Measurements from ENCODE around the gene KNTC1. TPM values are rescaled to one million over a fixed set of nuclear protein-coding genes. Genes with fewer than 3 reads are reported as not detected.

Gene KNTC1
- total RNA-seq, 1 donor from 2014 or later: 249 TPM

DNA sequence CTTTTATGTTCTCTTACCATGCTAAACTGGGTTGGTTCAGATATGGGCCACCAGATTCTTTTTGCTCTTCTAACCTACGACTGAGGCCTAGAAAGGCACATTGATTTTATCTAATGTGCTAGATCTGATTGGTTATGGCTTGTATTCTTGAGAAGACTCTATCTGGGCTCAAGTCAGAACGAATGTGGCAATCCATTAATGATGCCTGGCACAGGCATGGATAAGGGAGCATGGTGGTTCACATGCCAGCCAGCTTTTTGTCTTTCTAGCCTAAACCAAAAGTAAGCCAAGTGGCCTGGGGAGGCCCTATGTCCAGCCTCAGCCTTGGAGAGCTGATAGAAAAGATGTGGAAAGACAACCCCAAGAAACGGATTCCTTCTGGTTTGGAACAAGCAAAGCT, 82.7 kb downstream of the KNTC1 start:
- Histone ChIP-seq H3K4me2 (no peak overlapping the region), H3K36me3 (peaks cover 5% of the 10 kb centered on the region), H2AFZ (replicated peaks) (no peak overlapping the region), H3K27ac (no peak overlapping the region), H3K27me3 (no peaks in the 10 kb centered on the region), H3K4me3 (no peak overlapping the region), H3K79me2 (ENCODE audit: low read depth) (no peaks in the 10 kb centered on the region), H3K4me1 (no peaks in the 10 kb centered on the region), H3K9me3 (ENCODE audit: low read depth) (no peaks in the 10 kb centered on the region), H3F3A (ENCODE audit: low read depth) (no peaks in the 10 kb centered on the region), H3K9ac (no peak overlapping the region), H4K20me1 (ENCODE audit: low read depth) (no peaks in the 10 kb centered on the region)
- no peaks in the 10 kb centered on the region for H3K4me1 Mint-ChIP-seq
- no peaks in the 10 kb centered on the region for H3K9me3 Mint-ChIP-seq
- TF ChIP-seq EZH2phosphoT487 (IDR thresholded peaks at IDR 0.05): no peak
- no peak for TF ChIP-seq EZH2 (IDR thresholded peaks at IDR 0.05)
- TF ChIP-seq, protein P1, sequence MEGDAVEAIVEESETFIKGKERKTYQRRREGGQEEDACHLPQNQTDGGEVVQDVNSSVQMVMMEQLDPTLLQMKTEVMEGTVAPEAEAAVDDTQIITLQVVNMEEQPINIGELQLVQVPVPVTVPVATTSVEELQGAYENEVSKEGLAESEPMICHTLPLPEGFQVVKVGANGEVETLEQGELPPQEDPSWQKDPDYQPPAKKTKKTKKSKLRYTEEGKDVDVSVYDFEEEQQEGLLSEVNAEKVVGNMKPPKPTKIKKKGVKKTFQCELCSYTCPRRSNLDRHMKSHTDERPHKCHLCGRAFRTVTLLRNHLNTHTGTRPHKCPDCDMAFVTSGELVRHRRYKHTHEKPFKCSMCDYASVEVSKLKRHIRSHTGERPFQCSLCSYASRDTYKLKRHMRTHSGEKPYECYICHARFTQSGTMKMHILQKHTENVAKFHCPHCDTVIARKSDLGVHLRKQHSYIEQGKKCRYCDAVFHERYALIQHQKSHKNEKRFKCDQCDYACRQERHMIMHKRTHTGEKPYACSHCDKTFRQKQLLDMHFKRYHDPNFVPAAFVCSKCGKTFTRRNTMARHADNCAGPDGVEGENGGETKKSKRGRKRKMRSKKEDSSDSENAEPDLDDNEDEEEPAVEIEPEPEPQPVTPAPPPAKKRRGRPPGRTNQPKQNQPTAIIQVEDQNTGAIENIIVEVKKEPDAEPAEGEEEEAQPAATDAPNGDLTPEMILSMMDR (IDR thresholded peaks at IDR 0.05): no peak
- H3K27ac Mint-ChIP-seq: no peak overlapping the region
- H3K4me3 Mint-ChIP-seq: no peak overlapping the region
- H3K36me3 Mint-ChIP-seq: peaks cover 23% of the 10 kb centered on the region
- no peak for DNase-seq (ENCODE audit: low spot score)
- H3K27me3 Mint-ChIP-seq (ENCODE audit: insufficient read depth, low read depth): no peaks in the 10 kb centered on the region

DNA sequence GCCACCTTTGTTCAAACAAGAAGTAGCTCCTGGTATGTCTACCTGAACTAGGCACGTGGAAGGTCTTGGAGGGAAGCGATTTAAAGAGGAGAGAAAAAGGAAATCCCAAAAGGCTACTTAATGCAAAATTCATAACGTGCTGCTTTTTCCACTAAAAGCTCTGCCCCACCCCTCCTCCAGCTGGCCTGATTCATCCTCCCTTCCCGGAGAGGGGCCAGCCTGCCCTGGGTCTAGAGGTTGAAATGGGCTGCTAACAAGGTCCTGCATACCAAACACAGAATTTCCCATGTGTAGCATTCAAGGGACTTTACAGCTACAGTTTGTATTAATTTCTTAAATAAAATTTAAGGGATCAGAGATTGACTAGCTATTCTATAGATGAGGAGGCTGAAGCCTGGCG, 83.2 kb downstream of the KNTC1 start:
- H2AFZ ChIP-seq (replicated peaks): no peak overlapping the region
- no peaks in the 10 kb centered on the region for H3K79me2 ChIP-seq (ENCODE audit: low read depth)
- no peaks in the 10 kb centered on the region for H4K20me1 ChIP-seq (ENCODE audit: low read depth)
- DNase-seq (ENCODE audit: low spot score): no peak
- Mint-ChIP-seq H3K4me1 (no peaks in the 10 kb centered on the region), H3K27me3 (ENCODE audit: insufficient read depth, low read depth) (no peaks in the 10 kb centered on the region), H3K27ac (no peak overlapping the region), H3K36me3 (peaks cover 24% of the 10 kb centered on the region), H3K4me3 (no peak overlapping the region), H3K9me3 (no peaks in the 10 kb centered on the region)
- H3F3A ChIP-seq (ENCODE audit: low read depth): no peaks in the 10 kb centered on the region
- no peaks in the 10 kb centered on the region for H3K4me1 ChIP-seq
- no peak overlapping the region for H3K4me2 ChIP-seq
- H3K27ac ChIP-seq: no peak overlapping the region
- H3K9ac ChIP-seq: no peak overlapping the region
- H3K4me3 ChIP-seq: no peak overlapping the region
- H3K36me3 ChIP-seq: peaks cover 5% of the 10 kb centered on the region
- H3K9me3 ChIP-seq (ENCODE audit: low read depth): no peaks in the 10 kb centered on the region
- TF ChIP-seq EZH2 (IDR thresholded peaks at IDR 0.05) (no peak), EZH2phosphoT487 (IDR thresholded peaks at IDR 0.05) (no peak)
- TF ChIP-seq, protein P1 (IDR thresholded peaks at IDR 0.05): no peak
- no peaks in the 10 kb centered on the region for H3K27me3 ChIP-seq

DNA sequence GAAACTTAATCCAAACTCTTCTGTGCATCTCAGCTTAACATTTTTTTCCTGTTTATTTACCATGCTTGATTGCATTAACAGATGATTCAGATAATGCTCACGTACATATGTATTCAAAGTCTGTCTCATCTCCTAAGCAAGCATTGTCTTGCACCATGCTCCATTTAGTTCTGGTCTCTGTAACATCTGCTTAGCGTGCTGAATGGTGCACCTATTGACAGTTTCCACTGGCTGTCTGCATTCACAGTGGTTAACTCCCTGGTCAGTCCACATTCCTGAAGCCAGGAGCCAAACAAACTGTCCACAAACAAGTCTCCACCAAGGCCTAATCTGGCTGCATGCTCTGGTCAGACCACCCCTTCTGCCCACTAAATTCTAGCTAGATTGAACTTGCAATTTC, 83.9 kb downstream of the KNTC1 start:
- no peak overlapping the region for H3K4me3 ChIP-seq
- Mint-ChIP-seq H3K4me1 (no peaks in the 10 kb centered on the region), H3K27me3 (ENCODE audit: insufficient read depth, low read depth) (no peaks in the 10 kb centered on the region), H3K9me3 (no peaks in the 10 kb centered on the region), H3K27ac (no peak overlapping the region), H3K4me3 (no peak overlapping the region), H3K36me3 (peaks cover 27% of the 10 kb centered on the region)
- H2AFZ ChIP-seq (replicated peaks): no peak overlapping the region
- no peaks in the 10 kb centered on the region for H3K9me3 ChIP-seq (ENCODE audit: low read depth)
- H3K4me2 ChIP-seq: no peak overlapping the region
- no peak for DNase-seq (ENCODE audit: low spot score)
- no peaks in the 10 kb centered on the region for H3K4me1 ChIP-seq
- peaks cover 5% of the 10 kb centered on the region for H3K36me3 ChIP-seq
- H3F3A ChIP-seq (ENCODE audit: low read depth): no peaks in the 10 kb centered on the region
- TF ChIP-seq, protein P1 (IDR thresholded peaks at IDR 0.05): no peak
- TF ChIP-seq EZH2 (IDR thresholded peaks at IDR 0.05) (no peak), EZH2phosphoT487 (IDR thresholded peaks at IDR 0.05) (no peak)
- no peak overlapping the region for H3K9ac ChIP-seq
- H3K79me2 ChIP-seq (ENCODE audit: low read depth): no peaks in the 10 kb centered on the region
- no peak overlapping the region for H3K27ac ChIP-seq
- H4K20me1 ChIP-seq (ENCODE audit: low read depth): no peaks in the 10 kb centered on the region
- H3K27me3 ChIP-seq: no peaks in the 10 kb centered on the region
